Subcutaneous adipose tissue (tissue), 4 donors: ENCODE measurements around the gene UTP4. TPM values are rescaled to one million over a fixed set of nuclear protein-coding genes. Genes with fewer than 3 reads are reported as not detected.

Experiments used
- CTCF ChIP-seq: fragments of 450-650 bp; IDR thresholded peaks from one replicate; pipeline ENCODE4 v1.5.1; 2016; ENCODE audit warnings: low read depth, mild to moderate bottlenecking, control low read depth, antibody characterized with exemption, moderate library complexity
- total RNA-seq, 4 donors: library from RNA; depleted of rRNA; stranded (reverse); fragments of >200 nt; gene quantifications; one replicate each; pipeline ENCODE4 v1.1.0, GENCODE V29; 2016

The UTP4 gene
- total RNA-seq, 4 donors from 2014 or later, result 21.7 to 52.8 (median 28.8) TPM

GRCh38 chr16:69138608-69139007 is 6.2 kb downstream of the UTP4 start:
- no peak for TF ChIP-seq CTCF

GRCh38 chr16:69141014-69141413 is 8.6 kb downstream of the UTP4 start:
- TF ChIP-seq CTCF, result no peak

- no peak for TF ChIP-seq CTCF
Observed at GRCh38 chr16:69141936-69142335, 9.5 kb downstream of the UTP4 start.

GRCh38 chr16:69143116-69143515 is 10.7 kb downstream of the UTP4 start:
- TF ChIP-seq CTCF, result no peak

GRCh38 chr16:69145658-69146057 is 13.2 kb downstream of the UTP4 start:
- no peak for TF ChIP-seq CTCF

- no peak for TF ChIP-seq CTCF
Observed at GRCh38 chr16:69150146-69150865, 17.9 kb downstream of the UTP4 start.

GRCh38 chr16:69157196-69157595 is 24.7 kb downstream of the UTP4 start:
- no peak for TF ChIP-seq CTCF
